Measurements from ENCODE around the gene GATM. TPM values are rescaled to one million over a fixed set of nuclear protein-coding genes. Genes with fewer than 3 reads are reported as not detected.

Gene GATM, protein sequence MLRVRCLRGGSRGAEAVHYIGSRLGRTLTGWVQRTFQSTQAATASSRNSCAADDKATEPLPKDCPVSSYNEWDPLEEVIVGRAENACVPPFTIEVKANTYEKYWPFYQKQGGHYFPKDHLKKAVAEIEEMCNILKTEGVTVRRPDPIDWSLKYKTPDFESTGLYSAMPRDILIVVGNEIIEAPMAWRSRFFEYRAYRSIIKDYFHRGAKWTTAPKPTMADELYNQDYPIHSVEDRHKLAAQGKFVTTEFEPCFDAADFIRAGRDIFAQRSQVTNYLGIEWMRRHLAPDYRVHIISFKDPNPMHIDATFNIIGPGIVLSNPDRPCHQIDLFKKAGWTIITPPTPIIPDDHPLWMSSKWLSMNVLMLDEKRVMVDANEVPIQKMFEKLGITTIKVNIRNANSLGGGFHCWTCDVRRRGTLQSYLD
- polyA plus RNA-seq (2012; ENCODE audit: insufficient read depth, insufficient read length, low read depth): not detected

DNA sequence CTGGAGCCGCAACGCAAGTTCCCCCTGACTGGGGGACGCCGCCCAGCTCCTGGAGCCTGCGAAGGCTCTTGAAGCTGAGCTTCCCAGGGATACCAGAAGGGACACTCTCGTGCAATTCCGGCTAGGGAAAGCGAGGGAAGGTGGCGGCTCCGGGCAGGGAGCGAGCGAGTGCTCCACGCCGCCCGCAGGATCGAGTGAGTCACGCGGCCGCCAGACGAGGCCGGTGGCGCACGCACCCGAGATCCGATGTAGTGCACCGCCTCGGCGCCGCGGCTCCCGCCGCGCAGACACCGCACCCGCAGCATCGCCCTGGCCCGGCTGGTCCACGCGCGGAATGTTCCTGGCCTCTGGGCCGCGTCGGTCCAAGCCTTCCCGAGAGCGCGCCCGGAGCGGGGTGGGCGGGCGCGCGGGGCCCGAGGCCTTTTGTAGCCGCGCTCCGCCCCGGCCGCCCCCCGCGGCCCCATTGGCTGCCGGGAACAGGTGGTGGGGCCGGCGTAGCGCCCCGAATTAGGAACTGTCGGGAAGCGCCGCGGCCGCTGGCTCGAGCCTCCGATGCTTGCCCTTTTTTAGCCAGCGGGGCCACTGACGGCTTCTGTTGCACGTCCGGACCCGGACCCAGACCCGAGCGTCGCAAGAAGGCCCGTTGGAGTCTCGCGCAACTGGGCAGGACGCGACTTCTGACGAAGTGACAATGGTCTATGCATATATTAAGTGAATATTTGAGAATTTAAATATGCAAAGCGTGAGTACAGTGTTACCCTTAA is at the start of gene GATM:
Gene GATM, minus strand, starts transcription at position 396 of the 764 bp plus-strand sequence. Its CDS starts 91 bp downstream, at position 305.
- no peaks in the 10 kb centered on the region for H3K36me3 ChIP-seq
- peak; percentile 82 for DNase-seq
- H3K27me3 ChIP-seq: peaks cover 73% of the 10 kb centered on the region
- TF ChIP-seq CTCF (IDR thresholded peaks at IDR 0.05; ENCODE audit: low read depth, low read length): peak; percentile 55
- H3K4me1 ChIP-seq: no peaks in the 10 kb centered on the region
- peaks cover 2% of the 10 kb centered on the region; the same call in 1 of the 2 replicates for H3K9me3 ChIP-seq
- H3K4me3 ChIP-seq (ENCODE audit: low read depth, low read length): peak within 1 kb of the TSS; percentile 44

DNA sequence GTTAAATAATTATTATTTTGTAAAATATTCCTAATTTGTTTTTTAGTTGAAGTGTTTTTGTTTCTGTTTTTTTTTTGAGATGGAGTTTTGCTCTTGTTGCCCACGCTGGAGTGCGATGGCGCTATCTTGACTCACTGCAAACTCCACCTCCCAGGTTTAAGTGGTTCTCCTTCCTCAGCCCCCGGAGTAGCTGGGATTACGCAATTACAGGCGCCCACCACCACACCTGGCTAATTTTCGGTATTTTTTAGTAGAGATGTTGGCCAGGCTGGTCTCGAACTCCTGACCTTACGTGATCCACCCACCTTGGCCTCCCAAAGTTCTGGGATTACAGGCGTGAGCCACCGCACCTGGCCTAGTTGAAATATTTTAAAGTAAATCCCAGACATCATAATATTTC is 48.7 kb upstream of the GATM start:
- no peak for TF ChIP-seq CTCF (IDR thresholded peaks at IDR 0.05; ENCODE audit: low read depth, low read length)
- Histone ChIP-seq H3K36me3 (peaks cover 16% of the 10 kb centered on the region), H3K4me3 (ENCODE audit: low read depth, low read length) (no peak overlapping the region), H3K9me3 (no peaks in the 10 kb centered on the region), H3K27me3 (peaks cover 5% of the 10 kb centered on the region; the same call in 1 of the 2 replicates), H3K4me1 (no peaks in the 10 kb centered on the region)
- no peak for DNase-seq

DNA sequence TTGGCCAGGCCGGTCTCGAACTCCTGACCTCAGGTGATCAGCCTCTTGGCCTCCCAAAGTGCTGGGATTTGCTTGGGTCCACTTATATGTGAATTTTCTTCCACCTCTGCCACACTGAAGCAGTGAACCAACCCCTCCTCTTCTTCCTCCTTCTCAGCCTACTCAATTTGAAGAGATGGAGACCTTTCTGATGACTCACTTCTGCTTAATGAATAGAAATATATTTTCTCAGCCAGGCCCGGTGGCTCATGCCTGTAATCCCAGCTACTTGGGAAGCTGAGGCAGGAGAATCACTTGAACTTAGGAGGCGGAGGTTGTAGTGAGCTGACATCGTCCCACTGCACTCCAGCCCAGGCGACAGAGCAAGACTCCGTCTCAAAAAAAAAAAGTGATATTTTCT is 46.8 kb upstream of the GATM start:
- no peaks in the 10 kb centered on the region for H3K9me3 ChIP-seq
- H3K4me3 ChIP-seq (ENCODE audit: low read depth, low read length): no peak overlapping the region
- no peak for DNase-seq
- no peaks in the 10 kb centered on the region for H3K4me1 ChIP-seq
- no peak for TF ChIP-seq CTCF (IDR thresholded peaks at IDR 0.05; ENCODE audit: low read depth, low read length)
- H3K27me3 ChIP-seq: no peaks in the 10 kb centered on the region
- peaks cover 28% of the 10 kb centered on the region for H3K36me3 ChIP-seq

GRCh38 chr15:45424429-45424828 is 46.1 kb upstream of the GATM start:
- Histone ChIP-seq H3K27me3 (no peaks in the 10 kb centered on the region), H3K36me3 (peaks cover 31% of the 10 kb centered on the region), H3K9me3 (no peaks in the 10 kb centered on the region), H3K4me1 (no peaks in the 10 kb centered on the region), H3K4me3 (ENCODE audit: low read depth, low read length) (no peak overlapping the region)
- TF ChIP-seq CTCF (IDR thresholded peaks at IDR 0.05; ENCODE audit: low read depth, low read length): no peak
- DNase-seq: no peak

GRCh38 chr15:45417303-45417950 is 39.1 kb upstream of the GATM start:
- Histone ChIP-seq H3K27me3 (no peaks in the 10 kb centered on the region), H3K4me1 (no peaks in the 10 kb centered on the region), H3K36me3 (peaks cover 79% of the 10 kb centered on the region), H3K4me3 (ENCODE audit: low read depth, low read length) (no peak overlapping the region), H3K9me3 (no peaks in the 10 kb centered on the region)
- DNase-seq: no peak
- no peak for TF ChIP-seq CTCF (IDR thresholded peaks at IDR 0.05; ENCODE audit: low read depth, low read length)
